ENCODE data around the gene UPP2.

Gene UPP2

DNA sequence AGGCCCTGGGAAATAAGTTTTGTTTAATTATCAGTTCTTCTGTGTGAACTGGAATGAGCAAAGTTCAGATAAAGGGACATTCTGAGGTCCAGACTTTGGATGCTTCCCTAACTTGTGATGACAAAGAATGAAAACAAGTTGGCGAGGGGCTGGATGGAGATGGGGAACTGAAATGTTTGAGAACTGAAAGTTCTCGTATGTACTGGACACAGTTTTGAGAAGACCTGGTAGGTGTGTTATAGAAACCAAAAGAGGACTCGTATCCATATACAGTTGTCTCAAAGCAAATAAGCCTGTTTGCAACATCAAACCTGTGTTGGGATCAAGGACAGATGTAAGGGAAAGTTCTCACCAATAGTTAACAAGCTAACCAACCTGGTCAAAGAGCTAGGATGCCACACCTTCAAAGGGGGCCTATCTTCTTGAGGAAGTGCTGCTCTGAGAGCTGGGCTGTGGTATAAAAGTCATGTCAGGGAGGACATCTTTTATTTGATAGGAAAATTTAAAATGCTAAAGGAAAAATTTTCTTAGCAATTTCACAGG lies at the start of gene UPP2:
Gene UPP2 (plus strand): TSS at position 493 of the 543 bp plus-strand sequence. CDS start 188 bp downstream, outside the sequence.
- no peak for DNase-seq (ENCODE audit: low read depth, low spot score)

DNA sequence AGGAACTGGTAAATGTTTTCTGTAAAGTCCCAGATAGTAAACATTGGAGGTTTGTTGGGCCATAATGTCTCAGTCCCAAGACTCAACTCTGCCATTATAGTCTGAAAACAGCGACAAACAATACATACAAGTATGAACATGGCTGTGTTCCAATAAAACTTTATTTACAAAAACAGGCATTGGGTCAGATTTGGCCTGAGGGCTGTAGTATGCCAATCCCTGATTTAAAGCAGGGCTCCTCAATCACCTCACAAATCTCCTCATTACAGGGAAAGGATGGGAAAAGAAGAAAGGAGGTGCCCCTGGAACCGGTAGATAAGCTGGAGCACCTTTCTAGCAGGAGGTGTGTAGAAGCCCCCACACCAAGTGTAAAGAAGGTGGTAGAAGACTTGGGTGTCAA lies 48.9 kb upstream of the UPP2 start:
- DNase-seq (ENCODE audit: low read depth, low spot score): no peak

DNA sequence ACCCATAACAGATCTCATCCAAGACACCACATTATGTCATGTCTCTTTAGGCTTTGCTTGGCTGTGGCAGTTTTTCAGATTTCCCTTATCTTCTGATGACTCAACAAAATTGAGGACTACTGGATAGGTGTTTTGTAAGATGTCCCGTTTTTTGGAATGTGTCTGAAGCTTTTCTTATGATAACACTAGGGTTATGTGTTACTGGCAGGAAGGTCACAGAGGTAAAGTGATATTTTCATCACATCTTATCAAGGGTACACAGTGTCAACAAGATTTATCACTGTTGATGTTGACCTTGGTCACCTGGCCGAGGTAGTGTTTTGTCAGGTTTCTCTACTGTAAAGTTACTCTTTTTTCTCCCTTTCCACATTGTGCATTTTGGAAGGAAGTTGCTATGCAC lies 44.8 kb upstream of the UPP2 start:
- DNase-seq (ENCODE audit: low read depth, low spot score): no peak

- DNase-seq (ENCODE audit: low read depth, low spot score): no peak
These were observed 41.4 kb upstream of the UPP2 start for GRCh38 chr2:158060160-158060834.

DNA sequence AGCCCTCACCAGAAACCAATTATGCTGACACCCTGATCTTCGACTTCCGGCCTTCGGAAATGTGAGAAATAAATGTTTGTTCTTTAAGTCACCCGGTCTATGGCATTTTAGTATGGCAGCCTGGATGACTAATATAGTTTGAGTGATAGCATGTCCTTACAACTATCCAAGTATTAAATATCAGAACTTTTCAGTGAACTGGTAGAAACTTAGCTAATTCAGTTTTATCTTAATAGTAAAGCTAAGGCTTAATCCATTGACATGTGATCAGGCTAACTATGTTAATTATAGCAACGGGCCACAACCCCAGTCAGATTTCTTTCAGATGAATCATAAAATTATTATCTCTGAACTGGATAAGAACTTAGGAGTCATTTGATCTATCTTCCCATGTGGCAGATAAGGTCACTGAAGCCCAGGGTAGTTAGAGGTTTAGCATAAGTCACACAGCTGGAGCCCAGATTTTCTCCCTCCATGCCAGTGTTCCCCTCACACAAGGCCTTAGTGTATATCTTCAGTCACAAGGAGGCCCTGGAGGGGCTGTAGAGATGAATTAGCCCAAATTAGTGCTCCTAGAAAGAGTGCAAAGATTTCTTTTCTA lies 40.7 kb upstream of the UPP2 start:
- DNase-seq (ENCODE audit: low read depth, low spot score): no peak

GRCh38 chr2:158061763-158062162 lies 39.9 kb upstream of the UPP2 start:
- DNase-seq (ENCODE audit: low read depth, low spot score): no peak

- no peak for DNase-seq (ENCODE audit: low read depth, low spot score)
These were observed 35.5 kb upstream of the UPP2 start for GRCh38 chr2:158066046-158066713.

DNA sequence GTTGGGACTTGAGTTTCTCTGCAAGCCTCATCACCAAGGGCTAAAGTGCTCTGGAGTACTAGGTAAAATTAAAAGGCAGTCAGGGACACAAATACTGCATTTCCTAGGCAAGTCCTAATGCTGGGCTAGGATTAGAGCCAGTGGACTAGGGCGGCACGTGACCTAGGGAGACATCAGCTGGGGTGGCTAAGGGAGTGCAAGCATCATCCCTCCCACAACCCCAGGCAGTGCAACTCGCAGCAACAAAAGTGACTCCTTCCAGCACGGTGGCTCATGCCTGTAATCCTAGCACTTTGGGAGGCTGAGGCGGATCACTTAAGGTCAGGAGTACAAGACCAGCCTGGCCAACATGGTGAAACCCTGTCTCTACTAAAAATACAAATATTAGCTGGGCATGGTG lies 30.7 kb upstream of the UPP2 start:
- DNase-seq (ENCODE audit: low read depth, low spot score): no peak

DNA sequence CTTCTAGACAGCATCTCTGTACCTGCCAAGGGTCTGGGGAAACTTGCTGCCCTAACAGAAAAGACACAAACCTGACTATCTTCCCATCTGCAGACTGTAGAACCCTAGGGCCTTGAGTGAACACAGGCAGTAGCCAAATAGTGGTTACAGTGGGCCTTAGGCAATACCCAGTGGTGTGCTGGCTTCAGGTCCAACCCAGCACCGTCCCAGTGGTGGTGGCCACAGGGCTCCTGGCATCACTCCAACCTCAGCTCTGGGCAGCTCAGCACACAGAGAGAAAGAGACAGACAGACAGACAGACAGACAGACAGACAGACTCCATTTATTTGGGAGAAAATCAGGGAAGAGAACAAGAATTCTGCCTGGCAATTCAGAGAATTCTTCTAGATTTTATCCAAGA lies 29.3 kb upstream of the UPP2 start:
- no peak for DNase-seq (ENCODE audit: low read depth, low spot score)

GRCh38 chr2:158079672-158080071 lies 22.0 kb upstream of the UPP2 start:
- DNase-seq (ENCODE audit: low read depth, low spot score): no peak

DNA sequence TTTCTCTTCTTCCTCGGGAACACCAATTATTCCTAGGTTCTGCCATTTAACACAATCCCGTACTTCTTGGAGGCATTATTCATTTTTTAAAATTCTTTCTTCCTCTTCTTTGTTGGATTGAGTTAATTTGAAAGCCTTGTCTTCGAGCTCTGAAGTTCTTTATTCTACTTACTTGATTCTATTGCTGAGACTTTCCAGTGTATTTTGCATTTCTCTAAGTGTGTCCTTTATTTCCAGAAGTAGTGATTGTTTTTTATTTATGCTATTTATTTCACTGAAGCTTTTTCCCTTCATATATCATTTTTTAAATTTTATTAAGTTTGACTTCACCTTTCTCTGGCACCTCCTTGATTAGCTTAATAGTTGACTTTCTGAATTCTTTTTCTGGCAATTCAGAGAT lies 13.6 kb upstream of the UPP2 start:
- no peak for DNase-seq (ENCODE audit: low read depth, low spot score)

DNA sequence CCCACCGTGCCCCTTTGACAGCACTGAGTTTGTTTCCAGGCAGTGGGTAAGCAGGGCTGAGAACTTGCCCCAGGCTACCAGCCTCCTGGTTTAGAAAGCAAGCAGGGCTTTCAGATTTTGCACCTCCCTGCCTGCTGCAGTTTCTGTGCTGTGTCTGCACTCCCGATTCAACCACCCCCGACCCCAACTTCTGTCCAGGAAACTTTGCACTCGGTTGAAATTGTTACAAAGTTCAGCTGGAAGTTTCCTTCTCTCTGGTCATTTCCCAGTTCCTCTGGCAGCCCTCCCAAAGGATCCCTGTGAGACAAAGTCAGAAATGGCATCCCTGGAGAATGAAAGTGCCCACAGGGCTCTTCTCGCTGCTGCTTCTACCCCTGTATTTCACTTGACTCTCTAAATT lies 12.4 kb upstream of the UPP2 start:
- no peak for DNase-seq (ENCODE audit: low read depth, low spot score)

DNA sequence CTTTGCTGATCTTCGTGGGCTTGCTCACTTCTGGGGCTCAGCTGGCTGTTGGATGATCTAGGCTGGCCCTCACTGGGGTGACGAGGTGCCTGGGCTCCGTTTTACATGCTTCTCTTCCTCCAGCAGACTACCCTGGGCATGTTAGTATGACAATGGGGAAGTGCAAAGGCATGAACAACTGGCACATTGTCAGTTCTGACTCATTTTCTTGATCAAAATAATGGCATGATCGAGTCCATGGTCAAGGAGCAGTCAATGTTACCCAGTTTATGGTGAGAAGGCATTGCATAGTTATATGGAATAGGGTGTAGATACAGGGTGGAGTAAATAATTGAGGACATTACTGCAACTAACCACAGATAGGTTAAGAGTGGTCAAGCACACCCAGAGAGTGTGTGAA lies 10.0 kb upstream of the UPP2 start:
- DNase-seq (ENCODE audit: low read depth, low spot score): no peak

- no peak for DNase-seq (ENCODE audit: low read depth, low spot score)
These were observed 7.1 kb upstream of the UPP2 start for GRCh38 chr2:158094487-158095092.

DNA sequence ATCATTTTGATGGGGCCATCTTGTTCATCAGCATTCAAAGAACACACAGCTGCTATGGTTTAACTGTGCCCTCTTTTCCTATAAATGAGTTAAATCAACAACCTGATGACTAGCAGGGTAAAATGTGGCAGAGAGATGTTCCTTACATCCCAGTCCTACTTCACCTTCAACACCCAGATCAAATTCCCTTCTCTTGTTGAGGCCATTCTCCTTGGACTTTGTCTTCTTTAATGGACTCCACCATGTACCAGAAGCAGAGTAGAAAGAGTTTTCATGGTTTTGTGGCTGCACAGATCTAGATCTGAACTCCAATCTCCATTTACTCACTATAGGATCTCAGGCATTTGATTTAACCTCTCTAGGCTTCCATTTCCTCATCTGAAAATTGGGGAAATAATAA lies 6.4 kb upstream of the UPP2 start:
- no peak for DNase-seq (ENCODE audit: low read depth, low spot score)

GRCh38 chr2:158095912-158096311 lies 5.8 kb upstream of the UPP2 start:
- DNase-seq (ENCODE audit: low read depth, low spot score): no peak

DNA sequence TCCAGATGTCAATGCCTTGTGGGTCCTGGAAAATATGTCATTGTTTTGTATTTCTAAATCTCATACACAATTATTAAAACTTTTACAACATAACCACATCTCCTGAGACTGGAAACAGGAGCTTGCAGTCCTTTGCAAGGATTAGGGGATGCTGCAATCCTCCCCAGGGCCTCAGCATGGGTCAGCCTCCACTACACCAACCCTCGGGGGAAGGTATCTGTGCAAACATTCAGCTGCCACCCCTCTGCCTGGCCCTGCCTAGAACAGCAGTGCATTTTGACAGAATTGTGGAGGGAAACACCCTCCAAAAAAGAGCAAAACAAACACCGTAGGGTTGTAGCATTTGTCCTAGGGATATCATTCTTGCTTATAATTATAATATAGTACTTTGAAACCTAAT lies 4.2 kb upstream of the UPP2 start:
- no peak for DNase-seq (ENCODE audit: low read depth, low spot score)

DNA sequence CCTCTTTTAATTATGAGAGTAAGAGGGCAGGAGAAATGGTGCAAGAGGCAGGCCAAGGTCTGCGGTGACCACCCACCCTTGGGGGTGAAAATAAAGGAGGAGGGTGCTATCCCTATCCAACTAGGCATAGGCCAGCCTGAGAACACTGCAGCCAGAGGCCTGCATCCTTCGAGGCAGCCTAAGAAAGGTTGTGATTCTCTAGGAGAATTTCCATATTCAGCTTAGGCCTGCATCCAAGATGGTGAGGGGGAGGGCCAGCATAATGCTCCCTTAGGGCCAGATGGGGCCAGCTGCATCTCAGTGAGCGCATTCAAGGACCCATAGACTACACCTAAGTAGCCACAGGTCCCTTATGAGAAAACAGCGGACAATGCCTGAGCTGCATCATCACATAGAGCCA lies 3.5 kb upstream of the UPP2 start:
- DNase-seq (ENCODE audit: low read depth, low spot score): no peak

GRCh38 chr2:158099716-158100115 lies 2.0 kb upstream of the UPP2 start:
- DNase-seq (ENCODE audit: low read depth, low spot score): no peak

- DNase-seq (ENCODE audit: low read depth, low spot score): no peak
These were observed 1.3 kb upstream of the UPP2 start for GRCh38 chr2:158100411-158100810.

DNA sequence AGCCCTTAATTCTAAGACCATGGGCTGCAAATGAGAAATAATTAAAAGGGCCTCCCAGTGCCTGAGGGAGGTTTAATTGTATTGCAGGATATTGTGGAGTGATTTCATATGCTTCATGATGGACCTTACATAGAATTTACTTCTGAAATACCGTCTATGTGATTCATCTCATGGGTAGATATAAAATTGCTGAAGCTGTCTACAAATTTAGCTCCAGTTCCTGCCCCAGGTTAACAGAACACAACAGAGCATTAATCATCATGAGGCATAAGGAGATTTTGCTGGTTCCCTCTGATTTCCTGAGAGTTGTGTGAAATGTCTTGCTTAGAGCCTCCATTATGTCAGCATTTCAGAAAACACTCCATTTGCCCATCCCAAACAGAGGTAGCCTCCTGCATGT lies 770 bp downstream of the UPP2 start:
- DNase-seq (ENCODE audit: low read depth, low spot score): no peak

- no peak for DNase-seq (ENCODE audit: low read depth, low spot score)
These were observed 1.8 kb downstream of the UPP2 start for GRCh38 chr2:158103411-158104012.
